HG03342 (cell line): ENCODE measurements around the gene GAL3ST1.

Experiments used
- ATAC-seq: cut with Tn5 transposase; IDR thresholded peaks from one replicate; pipeline ENCODE4 v1.9.1; 2021; ENCODE audit warnings: mild to moderate bottlenecking, moderate library complexity; ENCODE audit not compliant: unreplicated experiment

Gene GAL3ST1

GRCh38 chr22:30538280-30538679, 36.2 kb downstream of the GAL3ST1 start:
- no peak for ATAC-seq

DNA sequence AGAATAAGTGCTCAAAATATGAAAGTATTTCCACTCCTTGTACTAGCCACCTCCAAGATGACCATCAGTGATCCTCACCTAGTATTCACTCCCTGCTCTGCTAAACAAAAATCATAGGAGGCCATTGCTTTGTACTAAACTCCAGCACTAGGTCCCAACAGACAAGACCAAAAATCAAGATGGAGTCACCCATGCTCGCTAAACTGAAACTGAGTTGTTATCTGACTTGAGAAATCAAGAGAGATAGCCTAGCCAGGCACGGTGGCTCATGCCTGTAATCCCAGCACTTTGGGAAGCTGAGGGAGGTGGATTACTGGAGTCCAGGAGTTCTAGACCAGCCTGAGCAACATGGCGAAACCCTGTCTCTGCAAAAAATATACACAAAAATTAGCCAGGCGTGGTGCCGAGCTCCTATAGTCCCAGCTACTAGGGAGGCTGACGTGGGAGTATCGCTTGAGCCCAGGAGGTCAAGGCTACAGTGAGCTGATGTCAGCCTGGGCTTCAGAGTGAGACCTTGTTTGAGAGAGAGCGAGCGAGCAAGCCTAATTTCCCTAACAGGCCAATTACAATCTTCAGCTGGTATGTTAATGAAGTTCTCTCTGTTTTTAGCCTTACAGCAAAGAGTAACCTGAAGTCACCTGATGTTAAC, 37.3 kb downstream of the GAL3ST1 start:
- no peak for ATAC-seq

GRCh38 chr22:30535182-30535581, 39.3 kb downstream of the GAL3ST1 start:
- no peak for ATAC-seq

DNA sequence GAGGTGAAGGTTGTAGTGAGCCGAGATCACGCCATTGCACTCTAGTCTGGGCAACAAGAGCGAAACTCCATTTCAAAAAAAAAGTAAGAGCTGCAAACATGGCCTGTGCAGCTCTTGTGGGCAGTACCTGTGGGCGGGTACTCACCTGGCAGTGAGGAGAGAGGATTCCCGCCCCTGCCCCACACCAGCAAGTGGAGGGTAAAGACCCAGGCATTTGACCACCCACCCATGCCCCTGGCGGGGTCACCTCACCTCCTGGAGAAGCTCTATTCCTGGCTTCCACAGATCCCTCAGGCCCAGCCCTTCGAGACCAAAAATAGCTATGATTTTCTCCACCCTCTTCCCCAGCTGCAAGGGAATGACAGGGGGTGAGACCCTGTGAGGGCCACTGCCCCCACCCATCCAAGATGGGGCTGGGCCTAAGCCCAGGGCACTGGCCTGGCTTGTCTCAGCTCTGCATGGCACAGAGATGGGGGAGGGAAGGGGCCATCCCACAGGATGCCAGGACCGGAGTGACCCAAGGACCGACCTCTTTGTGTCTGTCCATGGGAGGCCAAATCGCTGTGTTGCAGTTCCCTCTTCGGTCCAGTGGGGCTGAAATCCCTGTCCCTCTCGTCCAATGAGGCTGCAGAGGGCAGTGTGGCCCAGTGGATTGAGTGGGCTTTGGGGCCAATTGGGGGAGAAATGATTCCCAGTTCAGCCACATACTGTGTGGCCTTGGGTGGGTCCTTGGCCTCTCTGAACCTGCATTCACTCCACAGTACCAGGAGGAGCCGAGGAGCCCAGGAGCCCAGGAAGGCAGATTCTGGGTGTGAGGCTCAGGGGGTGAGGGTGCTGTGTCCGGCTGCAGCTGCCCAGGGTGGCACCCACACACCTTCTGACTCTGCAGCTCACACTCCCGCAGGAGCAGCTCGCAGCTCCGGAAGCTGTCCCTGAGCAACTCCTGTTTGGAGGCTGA, 42.5 kb downstream of the GAL3ST1 start:
- no peak for ATAC-seq

DNA sequence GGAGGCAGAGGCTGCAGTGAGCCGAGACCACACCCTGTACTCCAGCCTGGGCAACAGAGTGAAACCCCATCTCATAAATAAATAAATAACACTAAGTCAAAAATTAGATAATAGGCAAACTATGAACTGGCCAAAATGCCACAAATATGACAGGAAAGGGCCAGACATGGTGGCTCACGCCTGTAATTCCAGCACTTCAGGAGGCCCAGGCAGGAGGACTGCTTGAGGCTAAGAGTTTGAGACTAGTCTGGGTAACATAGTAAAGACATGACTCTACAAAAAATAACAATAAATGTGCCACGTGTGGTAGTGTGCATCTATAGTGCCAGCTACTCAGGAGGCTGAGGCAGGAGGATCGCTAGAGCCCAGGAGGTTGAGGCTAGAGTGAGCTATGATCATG, 47.8 kb downstream of the GAL3ST1 start:
- no peak for ATAC-seq

GRCh38 chr22:30523646-30524489, 50.6 kb downstream of the GAL3ST1 start:
- ATAC-seq: no peak

GRCh38 chr22:30521368-30522156, 52.9 kb downstream of the GAL3ST1 start:
- ATAC-seq: no peak

DNA sequence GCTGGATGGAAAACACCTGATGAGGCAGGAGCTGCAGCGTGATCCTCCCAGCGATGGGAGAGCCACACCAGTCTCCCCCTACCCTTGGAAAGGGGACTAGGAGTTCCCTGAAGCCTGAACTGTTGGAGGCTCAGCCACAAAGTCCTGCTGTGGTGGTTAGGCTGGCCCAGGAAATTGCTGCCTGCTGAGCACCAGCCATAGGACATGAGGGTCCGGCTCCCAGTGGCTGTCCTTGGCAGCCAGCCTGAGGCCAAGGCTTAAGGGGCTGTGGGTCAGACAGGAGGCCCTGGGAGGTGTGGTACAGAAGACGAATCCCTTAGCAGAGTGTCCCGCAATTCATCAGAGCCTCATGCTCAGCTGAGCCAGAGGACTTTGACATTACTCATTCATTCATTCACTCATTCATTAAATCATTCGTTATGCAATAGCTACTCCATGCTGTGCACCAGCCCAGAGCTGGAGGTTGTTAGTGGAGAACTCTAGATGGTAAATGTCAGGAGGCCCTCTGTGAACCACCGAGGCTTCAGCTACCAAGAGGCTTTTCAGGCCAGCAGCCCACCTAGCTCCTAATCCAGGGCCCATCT, 54.5 kb downstream of the GAL3ST1 start:
- ATAC-seq: no peak

DNA sequence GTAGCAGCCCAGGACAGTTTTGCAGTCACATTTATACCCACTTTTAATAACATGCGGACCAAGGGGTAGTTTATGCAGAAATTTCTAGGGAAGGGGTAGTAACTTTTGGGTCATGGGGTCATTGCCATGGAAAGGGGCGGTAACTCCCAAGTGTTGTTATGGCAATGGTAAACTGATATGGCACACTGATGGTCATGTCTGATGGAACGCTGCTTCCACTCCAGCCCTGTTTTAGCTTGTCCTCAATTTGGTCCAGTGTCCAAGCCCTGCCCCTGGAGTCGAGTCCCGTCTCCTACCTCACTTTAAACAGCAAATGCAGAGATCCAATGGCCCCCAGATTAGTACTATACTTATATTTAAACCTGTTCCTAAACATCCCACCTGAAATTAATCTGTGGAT, 57.7 kb downstream of the GAL3ST1 start:
- no peak for ATAC-seq

GRCh38 chr22:30516273-30516672, 58.2 kb downstream of the GAL3ST1 start:
- ATAC-seq: no peak

DNA sequence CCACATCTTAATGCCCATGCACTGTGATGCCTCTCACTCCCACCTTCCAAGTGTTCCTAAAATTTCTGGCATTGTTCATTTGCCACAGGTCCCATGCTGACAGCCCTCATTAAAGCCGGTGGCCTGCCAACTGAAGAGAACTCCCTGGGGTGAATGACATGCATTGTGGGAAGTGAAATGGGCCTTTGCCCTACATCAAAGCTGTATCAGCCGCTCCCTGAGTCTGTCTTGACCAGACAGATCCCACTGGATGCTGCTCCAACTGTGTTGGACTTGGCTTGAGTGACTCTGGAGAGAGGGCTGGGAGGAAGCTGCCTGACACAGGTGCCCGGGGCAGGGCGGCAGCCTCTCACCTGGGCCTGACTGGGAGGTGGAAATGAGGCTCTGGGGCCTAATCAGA, 60.2 kb downstream of the GAL3ST1 start:
- no peak for ATAC-seq

- ATAC-seq: no peak
Observed at GRCh38 chr22:30513462-30513861, 61.0 kb downstream of the GAL3ST1 start.

DNA sequence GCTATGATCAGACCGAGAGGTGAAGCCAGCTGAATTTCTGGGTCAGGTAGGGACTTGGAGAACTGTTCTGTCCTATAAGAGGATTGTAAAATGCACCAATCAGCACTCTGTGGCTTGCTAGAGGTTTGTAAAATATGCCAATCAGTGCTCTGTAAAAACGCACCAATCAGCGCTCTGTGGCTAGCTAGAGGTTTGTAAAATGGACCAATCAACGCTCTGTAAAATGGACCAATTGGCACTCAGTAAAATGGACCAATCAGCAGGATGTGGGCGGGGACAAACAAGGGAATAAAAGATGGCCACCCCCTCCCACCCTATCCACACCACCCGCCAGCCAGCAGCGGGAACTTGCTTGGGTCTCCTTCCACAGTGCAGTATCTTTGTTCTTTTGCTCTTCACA, 62.6 kb downstream of the GAL3ST1 start:
- no peak for ATAC-seq

DNA sequence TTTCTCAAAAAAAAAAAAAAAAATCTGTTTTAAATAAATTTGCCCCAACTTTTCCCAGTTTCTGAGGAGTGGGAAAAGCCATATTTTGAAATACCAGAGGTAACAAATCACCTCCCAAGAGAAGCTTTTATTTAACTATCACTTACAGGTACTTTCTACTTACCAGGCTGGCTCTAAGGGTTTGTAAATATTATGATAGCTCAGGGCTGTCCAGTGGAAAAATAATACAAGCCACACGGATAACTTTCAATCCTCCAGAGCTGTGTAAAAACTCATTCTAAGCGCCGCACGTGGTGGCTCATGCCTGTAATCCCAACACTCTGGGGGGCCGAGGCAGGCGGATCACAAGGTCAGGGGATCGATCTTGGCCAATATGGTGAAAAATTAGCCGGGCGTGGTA, 63.4 kb downstream of the GAL3ST1 start:
- no peak for ATAC-seq

GRCh38 chr22:30508216-30508615, 66.2 kb downstream of the GAL3ST1 start:
- ATAC-seq: no peak

DNA sequence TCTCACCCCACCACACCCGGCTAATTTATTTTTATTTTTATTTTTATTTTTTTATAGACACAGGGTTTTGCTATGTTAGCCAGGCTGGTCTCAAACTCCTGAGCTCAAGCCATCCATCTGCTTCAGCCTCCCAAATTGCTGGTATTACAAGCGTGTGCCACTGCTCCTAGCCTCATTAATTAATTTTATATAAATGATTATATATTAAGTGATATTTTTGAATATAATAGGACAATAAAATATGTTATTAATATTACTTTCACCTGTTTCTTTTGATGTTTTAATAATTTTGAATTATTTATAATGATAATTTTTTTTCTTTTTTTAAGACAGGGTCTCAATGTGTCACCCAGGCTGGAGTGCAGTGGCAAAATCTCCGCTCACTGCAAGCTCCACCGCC, 66.8 kb downstream of the GAL3ST1 start:
- ATAC-seq: no peak

GRCh38 chr22:30506507-30506968, 67.9 kb downstream of the GAL3ST1 start:
- ATAC-seq: no peak
